ENCODE data around the gene PSMC3IP.
"Not testable (repeated sequence)": the region's sequence is repeated elsewhere in the genome, so short reads cannot be mapped to it uniquely, and the experiment has no call there.

Gene PSMC3IP

DNA sequence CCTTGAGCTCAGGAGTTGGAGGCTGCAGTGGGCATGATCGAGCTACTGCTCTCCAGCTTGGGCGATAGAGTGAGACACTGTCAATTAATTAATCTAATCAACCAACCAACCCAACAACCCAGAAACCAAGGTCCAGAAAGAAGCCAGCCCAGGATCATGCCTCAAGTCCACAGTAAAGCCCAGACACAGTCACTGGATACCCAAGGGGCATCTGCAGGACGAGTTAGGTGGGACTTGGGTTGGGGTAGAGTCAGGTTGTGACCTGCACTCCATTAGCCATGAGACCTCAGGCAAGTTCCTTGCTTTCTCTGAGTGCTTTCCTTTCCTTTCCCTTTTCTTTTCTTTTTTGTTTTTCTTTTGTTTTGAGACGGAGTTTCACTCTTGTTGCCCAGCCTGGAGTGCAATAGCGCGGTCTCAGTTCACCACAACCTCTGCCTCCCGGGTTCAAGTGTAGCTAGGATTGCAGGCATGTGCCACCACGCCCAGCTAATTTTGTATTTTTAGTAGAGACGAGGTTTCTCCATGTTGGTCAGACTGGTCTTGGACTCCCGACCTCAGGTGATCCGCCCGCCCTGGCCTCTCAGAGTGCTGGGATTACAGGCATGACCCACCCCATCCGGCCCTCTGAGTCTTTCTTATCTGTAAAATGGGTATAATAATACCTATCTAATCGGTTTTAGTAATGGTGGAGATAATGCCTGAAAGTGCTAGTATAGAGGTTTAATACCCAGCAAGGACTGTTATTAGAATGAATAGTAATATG lies 28.4 kb downstream of the PSMC3IP start:
- H3K4me3 ChIP-seq (ENCODE audit: low read length) = no peak overlapping the region
- no peak for DNase-seq (ENCODE audit: low read depth)
- TF ChIP-seq, protein P1, sequence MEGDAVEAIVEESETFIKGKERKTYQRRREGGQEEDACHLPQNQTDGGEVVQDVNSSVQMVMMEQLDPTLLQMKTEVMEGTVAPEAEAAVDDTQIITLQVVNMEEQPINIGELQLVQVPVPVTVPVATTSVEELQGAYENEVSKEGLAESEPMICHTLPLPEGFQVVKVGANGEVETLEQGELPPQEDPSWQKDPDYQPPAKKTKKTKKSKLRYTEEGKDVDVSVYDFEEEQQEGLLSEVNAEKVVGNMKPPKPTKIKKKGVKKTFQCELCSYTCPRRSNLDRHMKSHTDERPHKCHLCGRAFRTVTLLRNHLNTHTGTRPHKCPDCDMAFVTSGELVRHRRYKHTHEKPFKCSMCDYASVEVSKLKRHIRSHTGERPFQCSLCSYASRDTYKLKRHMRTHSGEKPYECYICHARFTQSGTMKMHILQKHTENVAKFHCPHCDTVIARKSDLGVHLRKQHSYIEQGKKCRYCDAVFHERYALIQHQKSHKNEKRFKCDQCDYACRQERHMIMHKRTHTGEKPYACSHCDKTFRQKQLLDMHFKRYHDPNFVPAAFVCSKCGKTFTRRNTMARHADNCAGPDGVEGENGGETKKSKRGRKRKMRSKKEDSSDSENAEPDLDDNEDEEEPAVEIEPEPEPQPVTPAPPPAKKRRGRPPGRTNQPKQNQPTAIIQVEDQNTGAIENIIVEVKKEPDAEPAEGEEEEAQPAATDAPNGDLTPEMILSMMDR (conservative IDR thresholded peaks at IDR 0.05; ENCODE audit: low read length) = no peak

DNA sequence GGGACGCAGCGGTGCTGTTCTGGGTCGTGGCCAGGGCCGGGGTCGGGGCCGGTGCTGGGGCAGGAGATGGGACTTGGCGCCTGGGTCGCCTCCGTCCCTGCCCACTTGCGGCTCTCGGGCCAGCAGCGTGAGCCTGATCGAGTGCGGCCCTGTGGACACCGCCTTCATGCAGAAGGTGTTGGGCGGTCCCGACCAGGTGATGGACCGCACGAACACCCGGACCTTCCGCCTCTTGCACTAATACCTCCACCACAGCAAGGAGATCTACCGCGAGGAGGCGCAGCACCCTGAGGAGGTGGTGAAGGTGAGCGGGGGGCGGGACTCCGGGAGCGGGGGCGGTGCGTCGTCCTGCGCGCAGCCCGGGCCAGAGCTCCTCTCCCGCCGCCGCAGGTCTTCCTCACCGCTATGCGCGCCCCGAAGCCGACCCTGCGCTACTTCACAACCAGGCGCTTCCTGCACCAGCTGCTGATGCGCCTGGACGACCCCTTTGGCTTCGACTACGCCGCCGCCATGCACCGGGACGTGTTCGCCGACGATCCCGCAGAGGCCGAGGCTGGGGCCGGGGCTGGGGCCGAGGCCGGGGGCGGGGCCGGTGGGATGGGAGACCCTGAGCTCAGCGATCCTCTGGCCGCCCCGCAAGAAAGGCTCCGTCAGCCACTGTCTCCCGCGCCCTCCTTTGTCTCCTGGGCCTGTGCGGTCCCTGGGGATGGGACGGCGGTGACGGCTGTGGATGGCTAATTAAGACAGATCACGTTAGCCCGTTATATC lies 29.3 kb downstream of the PSMC3IP start:
- no peak for DNase-seq (ENCODE audit: low read depth)

DNA sequence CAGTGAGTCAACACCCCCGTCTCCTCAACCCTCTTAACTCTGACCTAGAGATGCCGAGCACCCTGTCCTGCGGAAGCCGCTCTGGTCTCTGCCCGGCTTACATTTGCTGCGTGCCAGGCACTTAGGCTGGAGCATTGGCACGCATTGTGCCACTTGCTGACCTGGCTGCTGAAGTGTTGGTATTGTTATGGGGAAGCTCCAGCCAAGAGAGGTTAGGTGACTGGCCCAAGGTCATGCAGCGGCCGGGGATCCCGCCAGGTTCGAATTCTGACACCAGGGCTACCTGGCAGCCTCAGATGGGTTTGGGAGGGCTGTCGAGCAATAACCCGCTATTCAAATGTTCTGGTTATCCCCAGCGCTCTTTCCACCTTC lies 29.8 kb downstream of the PSMC3IP start:
- TF ChIP-seq, protein P1 (conservative IDR thresholded peaks at IDR 0.05; ENCODE audit: low read length) = no peak
- H3K4me3 ChIP-seq (ENCODE audit: low read length) = no peak overlapping the region
- no peak for DNase-seq (ENCODE audit: low read depth)

More for the DNA sequence above, 29.3 kb downstream of the PSMC3IP start:
- H3K4me3 ChIP-seq (ENCODE audit: low read length) = no peak overlapping the region
- TF ChIP-seq, protein P1 (conservative IDR thresholded peaks at IDR 0.05; ENCODE audit: low read length) = no peak

DNA sequence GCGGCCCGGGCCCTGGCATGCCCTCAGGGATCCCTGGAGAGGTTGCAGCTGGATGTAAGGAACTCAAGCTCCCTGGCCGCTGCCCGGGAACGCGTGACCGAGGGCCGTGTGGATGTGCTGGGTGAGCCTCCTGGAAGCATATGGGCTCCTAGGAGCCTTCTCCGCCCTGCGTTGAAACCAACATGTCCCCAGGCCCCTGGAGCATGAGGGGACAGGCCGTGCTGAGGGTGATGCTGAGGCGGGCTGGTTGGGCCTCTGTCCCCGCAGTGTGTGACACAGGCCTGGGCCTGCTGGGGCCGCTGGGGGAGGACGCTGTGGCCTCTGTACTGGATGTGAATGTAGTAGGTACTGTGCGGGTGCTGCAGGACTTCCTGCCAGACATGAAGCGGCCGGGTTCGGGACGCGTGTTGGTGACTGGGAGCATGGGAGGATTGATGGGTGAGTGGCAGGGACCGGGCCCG lies 30.5 kb downstream of the PSMC3IP start:
- TF ChIP-seq, protein P1 (conservative IDR thresholded peaks at IDR 0.05; ENCODE audit: low read length) = no peak

DNA sequence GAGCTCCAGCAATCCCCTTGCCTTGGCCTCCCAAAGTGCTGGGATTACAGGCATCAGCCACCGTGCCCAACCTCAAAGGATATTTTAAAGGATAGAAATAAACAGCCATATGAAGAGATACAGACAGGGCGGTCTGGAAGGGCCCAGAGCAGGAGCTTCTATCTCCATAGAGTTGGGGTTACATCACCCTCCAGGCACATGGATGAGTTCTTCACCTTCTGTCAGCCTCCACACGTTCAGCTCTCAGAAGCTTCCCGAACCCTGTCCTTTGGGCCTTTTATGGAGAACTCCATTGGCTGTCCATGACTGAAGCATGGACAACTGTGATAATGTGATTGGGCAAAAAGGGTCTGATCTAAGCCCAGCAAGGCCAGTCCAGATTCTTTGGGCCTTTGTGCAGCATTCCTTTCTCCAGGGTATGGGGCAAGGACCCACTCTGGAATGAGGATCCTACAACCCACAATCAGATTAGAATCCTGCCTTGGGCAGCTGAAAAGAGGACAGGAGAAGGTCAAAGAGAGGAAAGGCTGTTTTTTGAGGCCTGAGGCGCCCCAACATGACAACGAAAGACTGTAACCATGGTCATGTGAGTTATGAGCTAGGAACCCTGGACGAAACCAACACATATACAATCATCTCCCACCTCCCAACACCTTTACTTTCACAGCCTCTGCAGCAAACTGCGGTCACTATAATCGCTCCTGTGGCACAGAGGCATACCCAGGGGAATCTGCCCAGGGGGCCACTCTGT lies 31.6 kb downstream of the PSMC3IP start:
- not testable (repeated sequence) for DNase-seq (ENCODE audit: low read depth)

More for the DNA sequence above, 30.5 kb downstream of the PSMC3IP start:
- H3K4me3 ChIP-seq (ENCODE audit: low read length) = no peak overlapping the region
- DNase-seq (ENCODE audit: low read depth) = no peak

DNA sequence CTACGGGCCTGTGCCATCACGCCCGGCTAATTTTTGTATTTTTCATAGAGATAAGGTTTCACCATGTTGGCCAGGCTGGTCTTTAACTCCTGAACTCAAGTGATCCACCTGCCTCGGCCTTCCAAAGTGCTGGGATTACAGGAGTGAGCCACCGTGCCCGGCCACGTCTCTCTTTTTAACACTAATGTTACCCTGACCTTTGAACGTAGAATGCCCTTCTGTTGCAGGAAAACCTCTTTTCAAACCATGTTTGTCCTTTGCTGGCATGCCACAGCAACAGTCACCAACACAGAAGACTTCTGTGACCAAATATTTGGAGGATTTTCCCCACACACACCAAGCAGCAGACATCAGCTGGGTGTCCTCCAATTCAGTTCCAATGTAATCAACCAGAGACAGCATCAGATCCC lies 32.6 kb downstream of the PSMC3IP start:
- TF ChIP-seq, protein P1 (conservative IDR thresholded peaks at IDR 0.05; ENCODE audit: low read length) = no peak
- DNase-seq (ENCODE audit: low read depth) = no peak
- H3K4me3 ChIP-seq (ENCODE audit: low read length) = no peak overlapping the region

More for the DNA sequence above, 31.6 kb downstream of the PSMC3IP start:
- H3K4me3 ChIP-seq (ENCODE audit: low read length) = not testable (repeated sequence)

Measured in AG10803 (cell line).